HFF-Myc (cell line): Measurements from ENCODE around the gene COPS7A.
A peak's percentile ranks its signal among the peaks of the same experiment; 100 is the strongest.

Experiments used
- DNase-seq: peaks from one replicate; pipeline ENCODE4 v3.0.0-alpha.2; 2011; ENCODE audit warnings: low read depth; ENCODE audit errors: extremely low read depth
- H3K4me3 ChIP-seq: replicated peaks from 2 replicates; pipeline ENCODE4 v1.5.1; 2011; ENCODE audit warnings: low read depth, mild to moderate bottlenecking, control low read depth, low read length
- TF ChIP-seq, protein P1 (sequence below): IDR thresholded peaks from 2 replicates; pipeline ENCODE4 v1.5.1; 2012; ENCODE audit warnings: mild to moderate bottlenecking, low read depth, low read length, control low read depth; ENCODE audit errors: missing control alignments

Gene COPS7A

DNA sequence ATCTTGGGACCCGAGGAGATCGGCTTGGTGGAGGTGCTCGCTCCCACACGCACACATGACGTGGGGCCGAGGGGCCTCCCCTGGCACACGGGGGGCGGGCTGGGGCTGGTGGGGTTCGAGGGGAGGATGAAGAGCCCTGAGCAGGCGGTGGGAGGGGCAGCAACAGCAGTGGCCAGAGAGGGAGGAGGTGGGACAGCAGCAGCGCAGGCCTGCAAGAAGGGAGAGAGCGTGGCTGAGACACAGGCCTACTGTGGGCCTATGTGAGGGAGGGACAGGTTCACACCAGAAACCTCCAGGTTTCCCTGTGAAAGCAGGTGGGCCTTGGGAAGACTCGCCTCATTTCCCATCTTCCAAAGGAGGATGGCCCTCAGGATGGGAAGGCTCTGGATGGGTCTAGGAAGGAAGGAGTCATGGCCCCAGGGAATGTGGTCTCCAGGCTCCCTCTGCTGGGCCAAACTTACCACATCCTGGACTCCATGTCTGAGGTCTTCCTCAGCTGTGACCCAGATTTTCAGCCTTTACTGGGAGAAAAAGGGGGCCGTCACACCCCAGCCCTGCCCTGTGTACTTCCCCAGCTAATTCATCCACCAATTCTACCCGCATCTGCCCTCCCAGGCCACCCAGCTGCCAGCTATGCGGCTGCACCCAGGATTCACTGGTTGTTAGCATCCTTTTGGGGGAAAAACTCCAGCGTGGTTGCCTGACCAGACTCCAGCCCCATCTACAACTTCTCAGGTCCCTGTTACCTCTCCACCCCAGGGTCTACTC, 26.1 kb upstream of the COPS7A start:
- DNase-seq = peak; percentile 36
- H3K4me3 ChIP-seq = no peak overlapping the region
- TF ChIP-seq, protein P1, sequence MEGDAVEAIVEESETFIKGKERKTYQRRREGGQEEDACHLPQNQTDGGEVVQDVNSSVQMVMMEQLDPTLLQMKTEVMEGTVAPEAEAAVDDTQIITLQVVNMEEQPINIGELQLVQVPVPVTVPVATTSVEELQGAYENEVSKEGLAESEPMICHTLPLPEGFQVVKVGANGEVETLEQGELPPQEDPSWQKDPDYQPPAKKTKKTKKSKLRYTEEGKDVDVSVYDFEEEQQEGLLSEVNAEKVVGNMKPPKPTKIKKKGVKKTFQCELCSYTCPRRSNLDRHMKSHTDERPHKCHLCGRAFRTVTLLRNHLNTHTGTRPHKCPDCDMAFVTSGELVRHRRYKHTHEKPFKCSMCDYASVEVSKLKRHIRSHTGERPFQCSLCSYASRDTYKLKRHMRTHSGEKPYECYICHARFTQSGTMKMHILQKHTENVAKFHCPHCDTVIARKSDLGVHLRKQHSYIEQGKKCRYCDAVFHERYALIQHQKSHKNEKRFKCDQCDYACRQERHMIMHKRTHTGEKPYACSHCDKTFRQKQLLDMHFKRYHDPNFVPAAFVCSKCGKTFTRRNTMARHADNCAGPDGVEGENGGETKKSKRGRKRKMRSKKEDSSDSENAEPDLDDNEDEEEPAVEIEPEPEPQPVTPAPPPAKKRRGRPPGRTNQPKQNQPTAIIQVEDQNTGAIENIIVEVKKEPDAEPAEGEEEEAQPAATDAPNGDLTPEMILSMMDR = peak; percentile 75

DNA sequence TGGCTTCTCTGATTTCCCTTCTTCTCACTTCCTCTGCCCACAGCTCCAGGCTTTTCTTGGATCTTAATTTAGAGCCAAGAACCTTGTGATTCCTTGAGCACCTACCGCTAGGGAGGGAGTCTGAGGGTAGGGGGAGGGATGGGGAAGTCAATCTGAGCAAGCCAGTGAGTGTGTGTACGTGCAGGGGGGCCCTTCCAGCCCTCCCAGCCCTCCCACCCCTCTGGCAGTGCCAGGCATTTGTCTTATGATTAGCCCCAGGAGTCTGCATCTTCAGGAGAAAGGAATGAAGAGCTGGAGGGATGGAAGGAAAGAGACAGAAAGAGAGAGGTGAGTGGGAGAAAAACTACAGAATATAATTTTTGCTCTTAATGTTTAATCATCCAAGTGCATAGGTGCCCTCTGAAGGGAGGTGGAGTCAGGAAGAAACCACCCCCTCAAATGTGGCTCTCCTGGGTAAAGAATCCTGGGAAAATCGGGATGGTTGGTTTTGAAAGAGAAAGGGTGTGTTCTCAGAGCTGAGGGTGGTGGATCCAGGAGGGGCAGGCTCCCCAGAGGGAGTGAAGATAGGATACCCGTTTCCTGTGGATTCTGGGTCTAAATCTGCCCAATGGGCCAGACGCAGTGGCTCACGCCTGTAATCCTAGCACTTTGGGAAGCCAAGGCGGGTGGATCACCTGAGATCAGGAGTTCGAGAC, 25.3 kb upstream of the COPS7A start:
- TF ChIP-seq, protein P1 = no peak
- DNase-seq = no peak
- no peak overlapping the region for H3K4me3 ChIP-seq

DNA sequence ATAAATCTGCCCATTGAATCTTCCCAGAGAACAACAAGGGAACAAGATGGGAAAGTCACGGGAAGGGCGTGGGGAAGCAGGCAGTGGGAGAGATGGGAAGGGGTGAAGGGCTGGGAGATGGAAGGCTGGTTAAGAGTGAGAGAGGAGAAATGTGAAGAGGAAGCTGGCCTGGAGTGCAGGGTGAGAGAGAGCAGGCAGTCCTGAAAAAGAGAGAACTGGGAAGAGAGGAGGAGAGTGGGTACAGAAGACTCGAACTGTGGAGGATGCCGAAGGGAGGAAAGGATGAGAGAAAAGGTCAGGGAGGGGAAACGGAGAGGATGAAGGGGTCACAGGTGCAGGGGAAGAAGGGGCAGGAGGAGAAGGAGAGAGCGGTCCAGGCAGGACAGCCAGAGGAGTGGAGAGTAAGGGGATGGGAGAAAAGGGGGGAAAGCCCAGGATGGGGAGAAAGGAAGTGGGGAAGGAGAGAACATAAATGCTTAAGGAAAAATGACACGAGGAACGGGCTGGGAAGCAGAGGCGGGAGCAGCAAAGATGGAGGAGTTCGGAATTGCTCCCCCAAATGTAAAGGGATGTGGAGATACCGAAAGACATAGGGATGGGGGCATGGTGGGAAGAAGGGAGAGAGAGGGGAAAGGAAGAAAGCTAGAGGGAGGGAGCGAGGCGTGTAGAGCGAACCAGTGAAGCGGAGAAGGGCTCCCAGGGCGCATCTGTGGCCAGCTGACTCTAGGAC, 24.4 kb upstream of the COPS7A start:
- DNase-seq = no peak
- peak overlapping the region; percentile 42; the same call in 1 of the 2 replicates for H3K4me3 ChIP-seq
- TF ChIP-seq, protein P1 = no peak

DNA sequence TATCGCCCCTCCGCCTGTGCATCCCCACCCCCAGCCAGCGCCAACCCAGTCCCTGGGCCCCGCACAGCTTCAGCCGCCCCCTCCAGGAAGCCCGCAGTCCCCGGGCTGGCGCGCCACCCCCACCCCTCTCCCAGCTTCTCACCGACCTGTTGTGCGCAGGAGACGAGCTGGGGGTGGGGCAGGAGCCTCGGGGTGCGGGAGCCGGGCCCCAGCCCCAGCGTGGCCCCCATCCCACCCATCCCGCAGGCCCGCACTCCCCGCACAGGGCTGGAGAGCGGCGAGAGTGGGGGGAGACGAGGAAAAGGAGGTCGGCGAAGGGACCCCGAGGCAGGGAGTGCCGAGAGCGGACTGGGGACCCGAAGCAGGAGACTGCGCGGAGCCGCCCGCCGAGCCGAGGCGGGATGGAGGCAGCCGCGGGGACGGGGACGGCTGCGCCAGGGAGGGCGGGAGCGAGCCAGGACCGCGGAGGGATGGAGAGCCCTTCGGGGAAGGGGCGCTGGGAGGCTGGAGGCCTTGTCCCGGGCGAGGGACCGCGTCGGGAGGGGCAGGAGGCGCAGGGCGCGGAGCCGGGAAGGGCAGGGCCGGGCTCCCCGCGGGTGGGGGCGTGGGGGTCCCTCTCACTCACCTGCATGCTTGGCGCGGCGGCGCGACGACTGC, 23.7 kb upstream of the COPS7A start:
- no peak for DNase-seq
- H3K4me3 ChIP-seq = peak overlapping the region; percentile 42

DNA sequence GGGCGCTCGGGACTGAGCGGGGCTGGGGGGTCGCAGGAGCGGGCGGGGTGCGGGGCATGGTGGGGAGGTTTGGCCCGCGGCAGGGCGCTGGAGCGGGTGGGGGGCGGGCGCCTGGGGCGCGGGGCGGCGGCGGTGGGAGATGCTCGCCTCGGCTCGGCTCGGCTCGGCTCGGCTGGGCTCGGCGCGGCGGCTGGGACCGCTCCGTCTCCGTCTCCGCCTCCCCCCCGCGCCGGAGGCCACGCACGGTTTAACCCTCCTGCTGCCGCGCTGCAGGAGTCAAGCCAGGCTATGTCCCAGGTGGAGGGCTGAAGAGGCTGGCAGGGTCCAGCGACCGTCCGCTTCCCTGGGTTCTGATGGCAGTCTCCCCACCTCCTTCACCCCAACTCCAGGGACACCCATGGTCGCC, 23.2 kb upstream of the COPS7A start, which contains the start of gene PIANP:
Gene PIANP (minus strand): TSS at position 170 of the 406 bp plus-strand sequence. CDS start 2,754 bp downstream, outside the sequence.
- H3K4me3 ChIP-seq = peak within 1 kb of the TSS; percentile 42
- TF ChIP-seq, protein P1 = no peak
- DNase-seq = no peak

More for the DNA sequence above, 23.7 kb upstream of the COPS7A start:
- TF ChIP-seq, protein P1 = no peak

DNA sequence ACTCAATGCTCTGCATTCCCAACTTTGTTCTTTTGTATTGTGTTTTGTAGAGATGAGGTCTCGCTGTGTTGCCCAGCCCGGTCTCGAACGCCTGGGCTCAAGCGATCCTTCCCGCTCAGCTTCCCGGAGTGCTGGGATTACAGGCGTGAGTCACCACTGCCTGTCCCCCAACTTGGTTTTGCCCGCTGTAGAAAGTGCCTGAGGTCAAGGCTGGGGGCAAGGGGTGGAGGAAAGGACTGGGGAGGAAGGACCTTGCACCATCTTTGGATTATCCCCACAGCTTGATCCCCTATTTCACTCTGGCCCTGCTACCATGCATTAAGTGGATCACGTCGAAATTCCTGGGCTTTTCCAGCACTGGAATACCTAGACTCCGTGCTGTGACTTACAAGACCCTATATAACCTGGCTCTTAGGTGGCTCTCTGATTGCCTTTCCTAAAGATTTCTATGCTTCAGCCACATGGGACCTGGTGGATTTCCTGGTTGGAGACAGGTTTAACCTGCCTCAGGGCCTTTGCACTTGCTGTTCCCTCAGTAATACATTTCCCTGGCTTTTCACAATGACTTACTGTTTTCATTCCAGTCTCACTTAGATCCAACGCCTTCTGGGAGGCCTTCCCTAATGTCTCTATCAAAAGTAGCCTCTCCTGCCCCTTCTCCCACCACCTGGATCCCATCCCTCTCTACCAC, 22.6 kb upstream of the COPS7A start:
- DNase-seq = no peak
- no peak overlapping the region for H3K4me3 ChIP-seq
- TF ChIP-seq, protein P1 = no peak
